SK-N-SH (cell line): ENCODE results near the gene ABCB9. TPM values are rescaled to one million over a fixed set of nuclear protein-coding genes. Genes with fewer than 3 reads are reported as not detected.
"Not testable (repeated sequence)": the region's sequence is repeated elsewhere in the genome, so short reads cannot be mapped to it uniquely, and the experiment has no call there.

Experiments used
- CTCF ChIA-PET: fragments of 300-600, 350-600 bp; formaldehyde crosslinking; extraction: SDS; loops from one replicate; lab custom pipeline; 2021; lab: Yijun Ruan, JAX
- POLR2A ChIA-PET: fragments of 350-600 bp; sonication (Branson Sonifier 250); formaldehyde crosslinking; extraction: SDS; loops from one replicate; lab custom pipeline; 2020; ENCODE audit warnings: antibody characterized with exemption, inconsistent platforms; lab: Yijun Ruan, JAX
- DNase-seq: peaks from one replicate; pipeline ENCODE4 v3.0.0; 2012
- H2AFZ ChIP-seq: fragments of 200-600 bp; sonication (generic); 2 replicates; pipeline ENCODE4 v1.8.1; 2016; ENCODE audit warnings: antibody characterized with exemption, mild to moderate bottlenecking, low read depth
- H3F3A ChIP-seq: fragments of 200-600 bp; sonication (generic); replicated peaks from 2 replicates; pipeline ENCODE3; 2016; ENCODE audit warnings: antibody characterized with exemption, mild to moderate bottlenecking; ENCODE audit not compliant: insufficient read depth
- H3K27ac ChIP-seq, 2 experiments: fragments of 200-500 bp in 1 of 2; fragments of 200-600 bp in 1 of 2; sonication (Bioruptor generic) in 1 of 2; sonication (generic), shearing (Covaris generic) in 1 of 2; 2 replicates each; pipeline versions ENCODE4 v1.5.1 to v1.6.1; 2014 to 2016; ENCODE audit warnings: low read depth in 2 of 2, inconsistent platforms in 1 of 2, low read length in 1 of 2, mild to moderate bottlenecking in 1 of 2, mixed read lengths in 1 of 2
- H3K27me3 ChIP-seq: fragments of 200-600 bp; sonication (generic), shearing (Covaris generic); 2 replicates; pipeline ENCODE4 v1.6.1; 2016; ENCODE audit warnings: mixed run types; ENCODE audit not compliant: insufficient read depth
- H3K36me3 ChIP-seq, 2 experiments: fragments of 200-500 bp in 1 of 2; fragments of 200-600 bp in 1 of 2; sonication (Bioruptor generic) in 1 of 2; sonication (generic) in 1 of 2; replicated peaks in 1 of 2; 2 replicates each; pipeline versions ENCODE3 to v1.5.1; 2014 to 2016; ENCODE audit warnings: low read length in 1 of 2, mild to moderate bottlenecking in 1 of 2; ENCODE audit not compliant: insufficient read depth in 2 of 2, control insufficient read depth in 1 of 2
- H3K4me1 ChIP-seq, 2 experiments: fragments of 200-500 bp in 1 of 2; fragments of 200-600 bp in 1 of 2; sonication (Bioruptor generic) in 1 of 2; sonication (generic), shearing (Covaris generic) in 1 of 2; 2 replicates each; pipeline versions ENCODE4 v1.5.1 to v1.6.1; 2014 to 2016; ENCODE audit warnings: low read depth in 1 of 2, low read length in 1 of 2, mixed run types in 1 of 2; ENCODE audit not compliant: insufficient read depth in 2 of 2, control insufficient read depth in 1 of 2
- H3K4me2 ChIP-seq: fragments of 200-600 bp; sonication (generic), shearing (Covaris generic); 2 replicates; pipeline ENCODE4 v1.6.1; 2017; ENCODE audit warnings: mixed run types
- H3K4me3 ChIP-seq, 2 experiments: fragments of 200-500 bp in 1 of 2; fragments of 200-600 bp in 1 of 2; sonication (Bioruptor generic) in 1 of 2; sonication (generic), shearing (Covaris generic) in 1 of 2; 2 replicates each; pipeline versions ENCODE4 v1.5.1 to v1.8.1; 2014 to 2016; ENCODE audit warnings: low read depth in 2 of 2, inconsistent platforms in 1 of 2, low read length in 1 of 2, mild to moderate bottlenecking in 1 of 2, mixed read lengths in 1 of 2, moderate library complexity in 1 of 2
- H3K79me2 ChIP-seq: fragments of 200-600 bp; sonication (generic); 2 replicates; pipeline ENCODE4 v1.8.1; 2017; ENCODE audit warnings: mild to moderate bottlenecking; ENCODE audit not compliant: insufficient read depth
- H3K9ac ChIP-seq: fragments of 200-600 bp; sonication (generic); 2 replicates; pipeline ENCODE4 v1.6.1; 2017; ENCODE audit warnings: mixed run types
- H3K9me2 ChIP-seq: fragments of 200-600 bp; sonication (generic); 2 replicates; pipeline ENCODE4 v1.6.1; 2017; ENCODE audit warnings: mixed run types
- H3K9me3 ChIP-seq: fragments of 200-600 bp; sonication (generic); 2 replicates; pipeline ENCODE4 v1.6.1; 2017; ENCODE audit warnings: mixed run types, mild to moderate bottlenecking, moderate library complexity
- H4K20me1 ChIP-seq: fragments of 200-600 bp; sonication (generic); 2 replicates; pipeline ENCODE4 v1.6.1; 2017; ENCODE audit warnings: mild to moderate bottlenecking, mixed run types; ENCODE audit not compliant: insufficient read depth
- ELF1 ChIP-seq: IDR thresholded peaks from 2 replicates; pipeline ENCODE4 v1.4.0; 2012
- EP300 ChIP-seq, 2 experiments: IDR thresholded peaks; 2 replicates each; pipeline versions ENCODE4 v1.4.0 to v1.6.1; 2012; ENCODE audit warnings: borderline replicate concordance in 1 of 2, low read depth in 1 of 2, low read length in 1 of 2
- EZH2phosphoT487 ChIP-seq: fragments of 200-600 bp; sonication (generic); IDR thresholded peaks from 2 replicates; pipeline ENCODE4 v1.6.1; 2017; ENCODE audit warnings: low read depth, mixed run types, mild to moderate bottlenecking, antibody characterized with exemption, moderate library complexity, borderline replicate concordance
- FOSL2 ChIP-seq: IDR thresholded peaks from 2 replicates; pipeline ENCODE4 v1.4.0; 2012; ENCODE audit warnings: low read depth, mild to moderate bottlenecking, moderate library complexity, borderline replicate concordance
- FOXM1 ChIP-seq: IDR thresholded peaks from 2 replicates; pipeline ENCODE4 v1.4.0; 2012; ENCODE audit warnings: low read depth, mild to moderate bottlenecking
- GABPA ChIP-seq: IDR thresholded peaks from 2 replicates; pipeline ENCODE4 v1.4.0; 2012; ENCODE audit warnings: low read depth, mild to moderate bottlenecking
- GATA2 ChIP-seq: sonication (generic); formaldehyde crosslinking; IDR thresholded peaks from 2 replicates; pipeline ENCODE4 v1.5.0; 2020; ENCODE audit warnings: mild to moderate bottlenecking, missing genetic modification reagents
- JUND ChIP-seq: IDR thresholded peaks from 2 replicates; pipeline ENCODE4 v1.4.0; 2012
- MAX ChIP-seq: IDR thresholded peaks from 2 replicates; pipeline ENCODE4 v1.4.0; 2012; ENCODE audit warnings: low read depth
- MXI1 ChIP-seq: IDR thresholded peaks from 2 replicates; pipeline ENCODE4 v1.6.1; 2012; ENCODE audit warnings: mild to moderate bottlenecking, low read depth, low read length, improper control_type of control experiment
- NRF1 ChIP-seq: IDR thresholded peaks from 2 replicates; pipeline ENCODE4 v1.6.1; 2012; ENCODE audit warnings: low read depth, mild to moderate bottlenecking, low read length
- PBX3 ChIP-seq: IDR thresholded peaks from 2 replicates; pipeline ENCODE4; 2012
- POLR2AphosphoS5 ChIP-seq: IDR thresholded peaks from 2 replicates; pipeline ENCODE4 v1.6.1; 2012; ENCODE audit warnings: low read depth, low read length
- RAD21 ChIP-seq: IDR thresholded peaks from 2 replicates; pipeline ENCODE4 v1.6.1; 2012; ENCODE audit warnings: mild to moderate bottlenecking, low read length
- RFX5 ChIP-seq: IDR thresholded peaks from 2 replicates; pipeline ENCODE4 v1.6.1; 2012; ENCODE audit warnings: mild to moderate bottlenecking, improper control_type of control experiment, low read length
- TAF1 ChIP-seq: IDR thresholded peaks from 2 replicates; pipeline ENCODE4 v1.6.1; 2012; ENCODE audit warnings: low read depth, mild to moderate bottlenecking, low read length, moderate library complexity, borderline replicate concordance
- TCF12 ChIP-seq: IDR thresholded peaks from 2 replicates; pipeline ENCODE4 v1.4.0; 2012
- USF2 ChIP-seq: fragments of 150-350 bp; IDR thresholded peaks from 2 replicates; pipeline ENCODE4 v1.6.1; 2017; ENCODE audit warnings: antibody characterized with exemption, low read length, low read depth, borderline replicate concordance
- YY1 ChIP-seq: IDR thresholded peaks from 2 replicates; pipeline ENCODE4 v1.4.0; 2012; ENCODE audit warnings: low read depth, mild to moderate bottlenecking
- WGBS: methylation state at CpG from one replicate; pipeline ENCODE4 v1.1.6; 2017; ENCODE audit warnings: low lambda C conversion rate; 5-methylcytosine and 5-hydroxymethylcytosine counted together
- polyA plus RNA-seq, 3 experiments: library from polyadenylated mRNA; depleted of rRNA; stranded (reverse); fragments of >200 nt; gene quantifications; 2 replicates each; pipeline ENCODE4 v1.2.3, GENCODE V29; 2012

ABCB9 gene
- polyA plus RNA-seq (2012; rRNA removed): 6.2 and 7.6 TPM in 2 replicates
- 1.9 and 3.6 TPM in 2 replicates for polyA plus RNA-seq (2012; cell fraction: cytosol; rRNA removed)
- 14.0 and 14.7 TPM in 2 replicates for polyA plus RNA-seq (2012; cell fraction: nucleus; rRNA removed)

GRCh38 chr12:122965851-122966742 lies at the start of gene ABCB9:
Gene ABCB9 (minus strand): TSS chr12:122966463. CDS start chr12:122960235, 6,228 bp downstream.
- H3K27me3 ChIP-seq: no peaks in the 10 kb centered on the region
- H3K27ac ChIP-seq: peak within 1 kb of the TSS in 1 of 2 experiments; percentile 45; a peak in 1 of 4 replicates
- H3K9me3 ChIP-seq: no peaks in the 10 kb centered on the region
- peak; percentile 99 for DNase-seq
- H3K36me3 ChIP-seq: no peaks in the 10 kb centered on the region
- no peaks in the 10 kb centered on the region for H3K79me2 ChIP-seq
- POLR2A ChIA-PET: interaction anchor here (0.6 to 1.8 kb wide), 5 partner anchors 9 to 1949 kb away, joined by 3 to 12 read pairs (median 4); partner anchors contain the start of genes MPHOSPH9, MTRFR, OGFOD2 and UBC
- CTCF ChIA-PET: interaction anchor here (0.6 to 2.5 kb wide), 7 partner anchors 14 to 272 kb away, joined by 3 to 11 read pairs (median 4); partner anchors contain the start of gene PITPNM2
- peaks cover 6 to 26% of the 10 kb centered on the region in 2 experiments; a peak in 2 of 4 replicates for H3K4me1 ChIP-seq
- 2% methylated on average over 32 of the region's 55 CpGs for WGBS
- no peaks in the 10 kb centered on the region for H4K20me1 ChIP-seq
- peak within 1 kb of the TSS; percentile 89; the same call in 1 of the 2 replicates for H2AFZ ChIP-seq
- H3K9ac ChIP-seq: peak within 1 kb of the TSS; percentile 57; the same call in 1 of the 2 replicates
- H3F3A ChIP-seq: peaks cover 6% of the 10 kb centered on the region
- peak within 1 kb of the TSS; percentile 93 for H3K4me2 ChIP-seq
- peak within 1 kb of the TSS; percentile 73 to 90 for H3K4me3 ChIP-seq
- no peaks in the 10 kb centered on the region for H3K9me2 ChIP-seq
- TF ChIP-seq TAF1: peak; percentile 66; the same call in 1 of the 2 replicates
- no peak for TF ChIP-seq TCF12
- no peak for TF ChIP-seq USF2
- TF ChIP-seq ELF1: no peak
- TF ChIP-seq NRF1: peak; percentile 47
- peak; percentile 65 for TF ChIP-seq PBX3
- TF ChIP-seq MAX: 0 out of 2 replicates have a peak, but pooled peaks have one; percentile 34
- peak; percentile 81 for TF ChIP-seq MXI1
- TF ChIP-seq RAD21: no peak
- TF ChIP-seq EP300 (IDR thresholded peaks at IDR 0.05; ENCODE audit: borderline replicate concordance in 1 of 2, low read depth in 1 of 2, low read length in 1 of 2): no peak
- TF ChIP-seq JUND: no peak
- TF ChIP-seq FOXM1: no peak
- no peak for TF ChIP-seq GABPA
- TF ChIP-seq YY1: 0 out of 2 replicates have a peak, but pooled peaks have one; percentile 42
- TF ChIP-seq GATA2: no peak
- no peak for TF ChIP-seq RFX5
- no peak for TF ChIP-seq EZH2phosphoT487
- TF ChIP-seq POLR2AphosphoS5: peak; percentile 76
- TF ChIP-seq FOSL2: no peak

- H3K36me3 ChIP-seq, DNase-seq, H3K4me3 ChIP-seq, H3K27ac ChIP-seq, H3F3A ChIP-seq, H3K4me2 ChIP-seq, H3K9me3 ChIP-seq, H3K27me3 ChIP-seq, H3K9ac ChIP-seq, CTCF ChIA-PET, H4K20me1 ChIP-seq, H3K9me2 ChIP-seq, H2AFZ ChIP-seq, H3K79me2 ChIP-seq, H3K4me1 ChIP-seq, POLR2A ChIA-PET: not testable (repeated sequence)
- WGBS: 94% methylated on average over 4 of the region's 4 CpGs
These were observed 48.2 kb upstream of the ABCB9 start for GRCh38 chr12:123014473-123014872.
